SW 1271 (cell line): ENCODE measurements around the gene TEX14.
"Not testable (repeated sequence)": the region's sequence is repeated elsewhere in the genome, so short reads cannot be mapped to it uniquely, and the experiment has no call there.

Source experiments
- DNase-seq, 2 experiments: peaks; one replicate each; lab custom pipeline; 2025; lab: John Stamatoyannopoulos, UW

The TEX14 gene

DNA sequence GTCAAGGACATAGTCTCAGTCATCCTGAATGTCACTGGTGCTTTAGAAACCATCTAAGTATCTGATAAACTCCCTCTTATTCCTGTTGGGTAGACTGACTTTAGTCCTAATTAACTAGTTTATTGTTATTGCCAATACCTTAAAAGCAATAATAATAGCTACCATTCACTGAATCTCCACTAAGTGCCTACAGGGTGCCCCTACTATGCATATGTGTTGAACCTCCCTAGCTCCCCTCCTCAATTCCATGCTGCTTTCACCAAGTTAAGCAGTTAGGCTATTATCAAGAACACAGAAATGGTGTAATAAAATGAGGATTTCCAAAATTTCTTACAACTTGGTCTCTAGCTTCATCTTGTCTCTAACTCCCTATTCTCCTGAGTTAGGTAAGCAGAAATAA, 89.9 kb downstream of the TEX14 start:
- DNase-seq: no peak

DNA sequence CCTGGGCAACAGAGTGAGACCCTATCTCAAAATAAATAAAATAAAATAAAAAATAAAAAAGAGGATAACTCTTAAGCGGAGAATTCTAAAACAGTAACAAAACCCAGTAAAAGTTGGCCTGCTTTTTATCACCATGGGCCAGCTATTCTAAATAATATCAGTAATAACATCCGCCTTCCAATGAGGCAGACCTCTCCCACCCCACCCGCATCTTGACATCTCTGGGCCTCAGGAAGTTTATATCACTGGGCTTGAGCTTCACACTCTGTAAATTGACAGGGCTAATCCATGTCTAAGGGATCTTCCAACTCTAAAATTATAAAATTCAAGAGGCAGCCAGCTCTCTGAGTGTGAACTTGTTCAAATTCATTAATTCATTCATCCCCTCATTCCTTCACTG, 94.5 kb downstream of the TEX14 start:
- no peak for DNase-seq

DNA sequence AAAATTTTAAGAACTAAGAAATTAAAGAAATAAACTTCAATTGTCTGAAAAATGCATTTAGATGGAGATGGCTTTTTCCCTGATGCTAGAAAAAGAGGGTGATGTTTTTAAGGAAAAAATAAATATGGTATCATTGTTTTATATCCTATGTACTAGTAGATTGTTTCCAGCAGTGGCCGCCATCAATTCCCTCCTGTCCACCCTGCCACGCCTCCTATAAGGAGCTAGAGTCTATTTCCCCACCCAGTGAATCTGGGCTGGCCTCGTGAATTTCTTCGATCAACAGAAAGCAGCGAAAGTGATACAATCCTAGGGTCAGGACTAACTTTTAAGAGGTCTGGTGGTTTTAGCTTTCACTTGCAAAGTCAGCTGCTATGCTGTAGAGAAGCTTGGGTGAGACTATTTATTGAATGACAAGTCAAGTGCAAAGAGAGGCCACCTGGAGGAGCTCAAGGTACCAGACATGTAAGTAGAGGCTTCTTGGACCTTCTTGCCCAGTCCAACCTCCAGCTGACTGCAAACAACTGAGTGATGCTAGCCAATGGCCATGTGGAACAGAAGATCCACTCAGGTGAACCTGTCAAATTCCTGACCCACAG, 96.6 kb downstream of the TEX14 start:
- DNase-seq: peak in 1 of 2 experiments; percentile 4

DNA sequence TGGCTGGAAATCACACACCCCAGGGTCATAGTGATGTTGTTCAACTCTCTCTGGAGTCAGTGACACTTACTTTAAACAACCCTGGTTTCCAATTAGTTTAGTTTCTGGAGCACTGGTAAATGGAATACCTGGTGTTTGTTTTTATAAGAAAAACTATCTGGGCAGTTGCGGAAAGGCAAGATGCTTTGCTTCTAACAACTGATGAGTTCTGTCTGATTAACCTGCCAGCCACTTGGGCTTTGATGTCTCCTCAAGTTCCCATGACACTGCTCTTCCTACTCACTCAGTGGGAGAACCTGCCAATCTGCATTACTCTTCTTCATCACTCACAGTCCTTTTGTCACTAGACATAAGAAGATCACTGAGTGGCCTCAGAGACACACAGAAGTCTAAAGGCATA, 98.7 kb downstream of the TEX14 start:
- DNase-seq: no peak

DNA sequence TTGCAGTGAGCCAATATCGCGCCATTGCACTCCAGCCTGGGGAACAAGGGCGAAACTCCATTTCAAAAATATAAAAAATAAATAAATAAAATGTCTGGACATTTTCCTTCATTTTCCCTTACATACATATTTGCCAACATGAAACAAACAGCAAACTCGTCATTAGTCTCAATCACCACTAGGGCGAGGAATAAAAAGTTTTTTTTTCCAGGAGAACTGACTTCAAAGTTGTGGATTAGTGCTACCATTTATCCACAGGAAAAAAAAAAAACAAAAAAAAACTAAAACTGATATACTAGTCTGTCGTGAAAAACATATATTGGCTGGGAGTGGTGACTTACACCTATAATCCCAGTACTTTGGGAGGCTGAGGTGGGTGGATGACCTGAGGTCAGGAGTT, 100.4 kb downstream of the TEX14 start:
- DNase-seq: no peak

DNA sequence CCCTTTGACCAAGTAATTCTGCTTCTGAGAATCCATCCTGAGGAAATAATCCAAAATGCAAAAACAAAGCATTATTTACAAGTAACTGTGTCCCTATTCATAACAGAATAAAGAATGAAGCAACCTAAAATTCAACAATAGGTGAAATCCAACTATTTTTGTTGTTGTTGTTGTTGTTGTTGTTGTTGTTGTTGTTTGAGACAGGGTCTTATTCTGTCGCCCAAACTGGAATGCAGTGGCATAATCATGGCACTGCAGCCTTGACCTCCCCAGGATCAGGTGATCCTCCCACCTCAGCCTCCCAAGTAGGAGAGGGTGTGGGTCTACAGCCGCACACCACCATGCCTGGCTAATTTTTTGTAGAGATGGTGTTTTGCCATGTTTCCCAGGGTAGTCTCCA, 101.5 kb downstream of the TEX14 start:
- no peak for DNase-seq

DNA sequence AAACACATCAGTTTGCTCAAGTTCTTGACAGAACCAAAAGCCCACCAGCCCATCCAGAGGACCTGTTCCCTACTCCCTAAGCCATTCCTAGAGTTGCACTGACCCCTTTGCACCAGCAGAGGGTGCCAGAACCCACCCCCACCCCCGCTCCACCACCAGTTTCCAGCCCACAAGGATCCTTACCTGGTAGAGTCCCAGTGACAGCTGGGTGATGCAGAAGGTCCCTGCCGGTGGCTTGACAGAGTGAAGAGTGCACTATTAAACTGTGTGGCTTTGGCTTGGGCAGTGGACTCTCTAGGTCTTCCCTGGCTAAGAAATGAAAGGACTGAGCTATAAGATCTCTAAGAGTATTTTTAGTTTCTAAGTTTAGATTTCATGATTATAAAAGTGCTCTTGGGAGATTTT, 104.1 kb downstream of the TEX14 start:
- peak; percentile 28 to 48 for DNase-seq

DNA sequence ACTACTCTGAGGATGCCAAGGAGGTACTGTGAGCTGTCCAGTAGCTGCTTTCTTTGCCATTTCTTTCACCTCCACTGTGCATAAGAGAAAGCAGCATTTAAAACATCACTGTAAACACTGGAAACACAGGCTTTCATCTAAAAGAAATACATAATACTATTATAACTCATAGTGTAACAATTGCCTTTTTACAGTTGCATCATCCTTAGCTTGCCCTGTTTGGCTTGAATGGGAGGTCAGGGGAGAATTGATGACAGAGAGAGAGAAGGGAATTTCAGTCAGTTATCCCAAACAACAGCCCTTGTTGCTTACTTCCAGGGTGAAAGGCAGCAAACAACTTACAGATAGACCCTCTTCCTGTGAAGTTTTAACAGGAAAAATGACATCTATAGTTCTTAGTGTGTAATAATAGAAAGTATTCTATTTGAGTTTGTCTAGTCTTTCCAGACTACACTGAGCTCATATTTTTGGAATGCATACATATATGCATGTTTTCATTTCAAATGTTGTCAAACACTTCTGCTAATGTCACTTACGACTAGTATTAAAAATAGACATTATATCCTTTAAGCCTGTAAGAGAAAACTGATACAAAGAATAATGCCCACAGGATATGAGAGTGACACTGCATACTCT, 105.7 kb downstream of the TEX14 start:
- DNase-seq: no peak

DNA sequence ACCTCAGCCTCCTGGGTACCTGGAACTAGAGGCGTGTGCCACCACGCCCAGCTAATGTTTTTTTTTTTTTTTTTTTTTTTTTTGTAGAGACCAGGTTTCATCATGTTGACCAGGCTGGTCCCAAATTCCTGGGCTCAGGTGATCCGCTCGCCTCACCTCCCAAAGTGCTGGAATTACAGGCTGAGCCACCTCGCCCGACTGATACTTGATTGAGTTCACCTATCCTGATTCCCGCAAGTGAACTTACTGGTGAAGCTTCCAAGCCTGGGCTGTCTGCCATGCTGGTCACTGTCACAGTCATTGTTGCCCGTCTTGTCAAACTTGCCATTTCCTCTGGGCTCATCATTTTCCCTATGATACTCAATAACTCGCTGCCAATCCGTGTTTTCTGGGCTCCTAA, 106.3 kb downstream of the TEX14 start:
- no peak for DNase-seq

DNA sequence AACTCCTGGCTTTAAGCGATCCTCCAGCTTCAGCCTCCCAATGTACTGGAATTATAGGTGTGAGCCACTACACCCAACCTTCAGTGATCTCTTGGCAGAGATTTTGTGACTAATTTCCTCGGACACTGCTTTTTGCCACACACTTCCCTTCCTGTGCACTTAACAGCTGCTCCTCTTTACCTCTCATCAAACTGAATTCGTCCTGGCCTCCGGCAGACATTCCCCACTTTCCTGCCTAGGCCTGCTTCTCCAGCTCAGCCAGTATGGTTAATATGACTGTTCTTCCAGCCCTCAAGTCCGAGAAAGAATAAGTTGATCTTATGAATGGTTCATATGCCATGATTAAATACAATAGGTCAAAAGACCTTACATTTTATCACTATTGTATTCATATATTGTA, 108.4 kb downstream of the TEX14 start:
- no peak for DNase-seq

DNA sequence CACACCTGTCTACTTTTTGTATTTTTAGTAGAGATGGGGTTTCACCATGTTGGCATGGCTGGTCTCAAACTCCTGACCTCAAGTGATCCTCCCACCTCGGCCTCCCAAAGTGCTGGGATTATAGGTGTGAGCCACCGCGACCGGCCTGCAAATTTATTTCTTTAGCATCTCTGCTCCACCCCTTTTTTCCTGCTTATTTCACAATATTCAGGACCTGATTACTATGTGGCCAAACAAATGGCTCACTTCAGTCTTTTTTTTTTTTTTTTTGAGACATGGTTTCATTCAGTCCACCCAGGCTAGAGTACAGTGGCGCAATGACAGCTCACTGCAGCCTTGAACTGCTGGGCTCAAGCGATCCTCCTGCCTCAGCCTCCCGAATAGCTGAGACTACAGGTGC, 109.1 kb downstream of the TEX14 start:
- not testable (repeated sequence) for DNase-seq

DNA sequence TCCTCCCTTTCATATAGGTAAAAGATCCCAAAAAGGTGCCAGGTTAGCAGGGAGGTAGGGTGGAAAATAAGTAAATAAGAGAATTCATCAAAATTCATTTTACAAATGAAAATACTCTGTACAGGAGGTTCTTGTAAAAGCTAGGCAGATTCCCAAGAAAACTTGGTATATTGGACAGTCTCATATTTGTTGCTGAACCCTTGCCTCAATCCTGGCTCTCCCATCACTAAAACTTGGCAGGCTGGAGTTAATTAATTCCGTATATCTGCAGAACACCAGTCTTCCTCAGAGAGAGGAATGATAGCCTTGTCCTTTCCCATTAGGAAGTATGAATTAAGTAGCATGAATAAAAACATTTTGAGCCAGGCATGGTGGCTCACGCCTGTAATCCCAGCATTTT, 111.2 kb downstream of the TEX14 start:
- DNase-seq: no peak

DNA sequence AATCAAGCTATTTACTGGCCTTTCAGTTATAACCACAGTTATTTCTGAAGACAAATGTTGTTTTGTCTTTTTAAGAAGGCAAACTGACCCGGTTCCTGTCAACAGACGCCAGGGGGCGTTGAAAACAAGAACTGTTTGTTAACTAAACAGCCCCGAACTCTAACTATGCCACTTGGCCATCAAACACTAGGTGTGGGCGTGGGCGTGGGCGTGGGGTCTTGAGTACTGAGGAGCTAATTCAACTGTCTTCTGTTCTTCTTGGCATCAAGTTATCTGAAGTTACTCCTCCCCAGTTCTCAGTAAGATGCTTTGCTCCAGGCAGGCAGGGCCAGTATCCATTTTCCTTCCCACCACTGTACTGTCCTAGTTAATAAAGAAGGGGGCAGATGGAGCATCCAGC, 114.1 kb downstream of the TEX14 start:
- DNase-seq: peak in 1 of 2 experiments; percentile 51

DNA sequence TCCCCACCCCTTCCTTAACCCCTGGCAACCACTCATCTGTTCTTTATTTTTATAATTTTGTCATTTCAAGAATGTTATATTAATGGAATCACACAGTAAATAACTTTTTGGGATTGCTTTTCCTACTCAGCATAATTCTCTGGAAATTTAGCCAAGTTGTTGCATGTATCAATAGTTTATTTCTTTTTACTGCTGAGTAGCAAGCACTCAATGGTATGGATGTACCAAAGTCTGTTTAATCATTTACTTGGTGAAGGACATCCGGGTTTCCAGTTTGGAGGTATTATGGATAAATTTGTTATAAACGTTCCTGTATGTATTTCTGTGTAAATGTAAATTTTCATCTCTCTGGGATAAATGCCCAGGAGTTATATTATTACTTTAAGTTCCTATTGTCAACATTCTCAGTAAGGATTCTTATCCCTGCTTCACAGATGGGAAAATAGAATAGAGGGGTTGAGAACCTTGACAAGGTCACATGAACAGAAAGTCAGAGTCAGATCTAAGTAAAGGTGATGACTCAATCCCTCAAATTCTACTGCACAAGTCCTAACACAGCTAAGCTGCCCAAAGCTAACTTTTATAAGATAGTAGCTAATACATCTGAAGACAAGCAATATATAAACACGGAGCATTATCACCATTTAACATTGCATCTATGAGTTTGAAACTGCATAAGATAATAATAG, 115.0 kb downstream of the TEX14 start:
- no peak for DNase-seq

DNA sequence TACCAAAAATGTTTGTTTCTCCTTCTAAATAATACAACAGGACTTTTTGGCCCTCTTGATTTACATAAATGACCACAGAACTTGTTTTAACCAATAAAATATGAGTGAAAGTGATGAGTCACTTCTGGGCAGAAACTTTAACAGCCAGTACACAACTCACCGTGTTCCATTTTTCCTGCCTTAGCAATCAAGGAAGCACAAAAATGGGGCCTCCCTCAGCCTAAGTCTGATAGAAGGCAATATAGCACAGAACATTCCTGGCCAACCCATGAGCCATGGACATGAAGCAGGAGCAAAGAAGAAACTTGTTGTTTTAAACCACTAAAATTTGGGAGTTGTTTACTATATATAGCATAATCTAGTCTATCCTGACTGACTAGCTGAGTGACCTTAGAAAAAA, 116.3 kb downstream of the TEX14 start:
- peak in 1 of 2 experiments; percentile 14 for DNase-seq

DNA sequence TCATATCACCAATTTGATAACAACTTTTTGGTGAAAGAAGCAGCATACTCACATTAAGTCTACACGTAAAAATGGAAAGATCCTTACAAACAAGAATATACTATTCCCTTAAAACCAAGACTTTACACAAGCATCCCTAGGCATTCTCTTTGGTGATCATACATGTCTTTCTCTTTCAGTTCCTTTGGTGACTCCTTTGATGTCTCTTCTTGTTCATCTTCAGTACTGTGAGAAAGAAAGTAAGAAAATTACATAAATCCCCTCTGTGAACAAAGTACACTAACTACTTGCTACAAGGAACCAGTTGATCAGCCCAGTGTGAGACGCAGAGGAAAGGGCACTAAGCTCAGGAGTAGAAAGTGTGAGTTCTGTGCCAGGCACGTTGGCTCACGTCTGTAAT, 117.8 kb downstream of the TEX14 start:
- DNase-seq: no peak

DNA sequence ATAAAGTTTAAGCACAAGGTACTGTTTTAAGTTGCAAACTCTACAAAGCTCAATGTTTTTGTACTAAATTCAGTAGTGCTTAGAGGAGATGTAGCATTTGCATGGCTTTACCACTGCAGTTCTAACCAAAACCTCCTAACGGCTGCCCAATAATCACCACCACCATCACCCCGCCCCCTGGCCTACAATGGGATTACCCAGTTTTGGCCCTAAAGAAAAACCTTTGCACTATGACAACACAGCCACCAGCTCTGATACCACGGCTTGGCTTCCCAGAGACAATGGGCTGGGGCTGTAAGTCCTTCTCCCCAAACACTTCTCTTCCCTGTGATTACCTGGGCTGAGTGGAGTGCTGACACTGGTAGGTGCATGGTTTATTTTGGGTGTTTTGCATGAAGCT, 119.0 kb downstream of the TEX14 start:
- no peak for DNase-seq

DNA sequence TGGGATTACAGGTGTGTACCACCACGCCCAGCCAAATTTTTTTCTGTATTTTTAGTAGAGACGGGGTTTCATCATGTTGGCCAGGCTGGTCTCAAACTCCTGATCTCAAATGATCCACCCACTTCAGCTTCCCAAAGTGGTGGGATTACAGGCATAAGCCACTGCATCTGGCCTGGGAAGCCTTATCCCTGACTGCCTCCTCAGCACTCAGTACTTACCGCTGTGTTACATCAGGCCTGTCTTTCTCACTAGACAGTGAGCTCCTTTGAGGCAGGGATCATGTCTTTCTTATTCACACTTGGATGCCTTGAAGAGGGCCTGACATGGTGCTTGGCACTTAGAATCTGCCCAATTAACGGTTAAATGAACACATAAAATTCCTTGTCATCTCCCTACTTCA, 121.1 kb downstream of the TEX14 start:
- no peak for DNase-seq

DNA sequence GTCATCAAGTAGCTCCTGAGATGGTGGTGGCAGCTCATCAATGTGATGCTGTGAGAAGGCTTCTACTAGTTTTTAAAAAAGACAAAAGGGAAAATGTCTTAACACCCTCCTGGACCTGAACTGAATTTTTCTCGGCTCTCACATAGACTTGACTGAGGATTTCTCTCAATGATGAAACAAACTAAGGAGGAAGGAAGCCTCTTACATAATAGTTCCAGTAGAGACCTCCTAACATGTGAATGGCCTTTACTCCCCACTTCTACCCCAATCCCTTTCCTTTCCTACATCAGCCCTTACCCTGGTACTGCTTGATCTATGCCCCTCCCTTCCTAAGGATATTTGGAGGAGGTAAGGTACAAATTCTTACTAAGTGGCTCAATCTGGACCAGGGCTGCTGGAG, 122.6 kb downstream of the TEX14 start:
- DNase-seq: no peak

DNA sequence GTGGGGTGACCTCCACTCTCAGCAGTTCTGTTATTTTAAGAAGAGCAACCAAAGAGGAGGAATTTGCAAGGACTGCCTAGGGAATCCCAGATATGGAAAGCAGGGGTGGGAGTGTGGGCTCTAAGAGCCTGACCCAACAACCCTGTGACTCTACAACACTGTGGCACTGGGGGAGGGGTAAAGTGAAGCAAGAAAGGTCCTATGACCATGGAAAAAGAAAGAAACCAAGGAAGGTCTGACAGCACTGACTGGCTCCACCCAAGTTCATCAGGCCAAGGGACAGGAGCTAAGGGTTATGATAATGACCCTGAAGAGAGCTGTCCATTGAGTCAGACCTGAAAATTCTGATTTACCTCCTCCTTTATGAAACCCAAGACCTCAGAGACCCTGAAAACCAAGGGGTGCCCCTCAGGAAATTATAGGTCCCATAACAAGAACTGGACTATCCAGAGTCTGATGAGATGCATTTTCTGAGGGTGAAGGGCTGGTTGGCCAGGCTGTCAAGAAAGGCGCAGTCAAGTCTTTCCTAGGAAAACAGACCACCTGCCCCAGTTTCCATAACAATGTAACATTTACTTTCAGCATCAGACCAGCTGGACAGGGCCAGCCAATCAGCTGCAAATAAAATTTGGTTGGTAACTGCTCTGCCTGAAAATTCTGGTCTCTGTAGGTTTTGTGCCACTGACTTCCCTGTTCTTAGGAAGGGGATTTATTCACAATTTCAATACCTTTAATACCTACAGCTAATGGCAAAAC, 123.6 kb downstream of the TEX14 start:
- no peak for DNase-seq

DNA sequence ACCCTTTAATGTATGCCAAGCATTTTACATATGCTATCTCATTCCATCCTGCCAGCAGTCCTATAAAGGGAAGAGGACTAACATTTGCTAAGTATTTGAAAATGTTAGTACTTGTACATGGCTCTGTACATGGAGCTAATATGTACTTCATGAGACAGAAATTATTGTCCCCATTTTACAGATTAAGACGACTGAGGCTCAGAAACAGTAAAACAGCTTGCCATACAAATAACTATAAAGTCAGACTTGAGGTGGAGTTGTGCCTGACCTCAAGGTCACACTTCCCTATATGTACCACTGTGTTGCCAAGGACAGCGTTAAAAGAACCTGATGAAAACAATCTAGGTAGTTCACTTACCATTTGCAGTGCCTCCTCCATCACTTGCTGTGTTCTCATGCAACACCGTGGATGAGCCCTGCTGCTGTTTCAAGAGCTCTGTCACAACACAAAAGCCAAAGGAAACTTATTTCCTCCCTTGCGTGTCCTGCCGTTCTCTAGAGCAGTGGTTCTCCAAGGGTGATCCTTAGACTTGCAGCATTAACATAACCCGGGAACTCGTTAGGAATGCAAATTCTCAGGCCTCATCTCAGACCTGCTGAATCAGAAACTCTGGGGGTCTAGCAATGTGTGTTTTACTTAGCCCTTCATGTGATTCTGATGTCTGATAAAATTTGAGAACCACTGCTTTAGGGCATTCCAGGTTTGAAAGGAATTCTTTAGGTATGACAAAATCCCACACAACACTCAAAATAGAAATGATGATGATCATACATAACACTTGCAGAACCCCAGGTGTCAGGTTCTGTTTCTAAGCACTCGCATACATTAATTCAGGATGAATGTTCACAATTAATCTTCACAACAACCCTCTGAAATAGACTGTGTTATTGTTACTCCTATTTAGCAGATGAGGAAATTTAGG, 126.2 kb downstream of the TEX14 start:
- DNase-seq: no peak

DNA sequence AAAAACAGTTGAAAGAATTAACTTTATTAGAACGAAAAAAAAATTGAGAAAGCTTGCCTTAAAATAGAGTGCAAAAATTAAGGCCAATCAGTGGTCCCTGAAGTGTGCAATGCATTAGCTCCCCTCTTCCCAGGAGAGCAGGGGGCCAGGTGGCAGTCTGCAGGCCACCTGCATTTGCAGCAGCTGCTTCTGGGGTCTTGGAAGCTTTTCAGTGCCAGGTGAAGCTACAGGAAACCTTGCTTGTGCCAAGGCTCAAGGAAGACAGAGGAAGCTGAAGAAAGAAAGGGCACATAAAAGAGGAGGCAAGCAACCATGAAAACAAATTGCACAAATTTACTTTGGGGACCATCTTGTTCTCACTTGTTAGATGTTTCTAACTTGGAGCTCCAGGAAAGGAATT, 126.9 kb downstream of the TEX14 start:
- DNase-seq: no peak
